H7 (cell line): ENCODE data around the gene AK2. TPM values are rescaled to one million over a fixed set of nuclear protein-coding genes. Genes with fewer than 3 reads are reported as not detected.

Source experiments
- total RNA-seq: library from RNA; depleted of rRNA; stranded (reverse); fragments of >200 nt; shearing (Covaris generic); gene quantifications from 2 replicates; pipeline ENCODE4 v1.2.3, GENCODE V29; 2014; rRNA removed

Gene AK2
- total RNA-seq, 1 experiment from 2014 or later: 151 TPM

Other genes starting within 250 kb of the AK2 start
- 239 and 260 TPM in 2 replicates for gene YARS1, start 219.5 kb downstream of the AK2 start, total RNA-seq
- gene S100PBP, start 219.2 kb downstream of the AK2 start, total RNA-seq: 83.0 and 83.4 TPM in 2 replicates
- 0.63 and 4.4 TPM in 2 replicates for gene FNDC5, start 166.0 kb downstream of the AK2 start, total RNA-seq
- gene HPCA, start 150.4 kb downstream of the AK2 start, total RNA-seq: 0.89 and 2.6 TPM in 2 replicates
- gene TMEM54, start 135.5 kb downstream of the AK2 start, total RNA-seq: 5.4 and 9.8 TPM in 2 replicates
- 24.9 and 26.7 TPM in 2 replicates for gene RNF19B, start 72.1 kb downstream of the AK2 start, total RNA-seq
- gene AZIN2, start 44.3 kb upstream of the AK2 start, total RNA-seq: 0.96 and 2.5 TPM in 2 replicates
- 10.6 and 13.2 TPM in 2 replicates for gene TRIM62, start 145.2 kb upstream of the AK2 start, total RNA-seq
- 26.4 and 31.7 TPM in 2 replicates for gene ZNF362, start 219.6 kb upstream of the AK2 start, total RNA-seq